ENCODE data around the gene PPM1H. TPM values are rescaled to one million over a fixed set of nuclear protein-coding genes. Genes with fewer than 3 reads are reported as not detected.
A peak's percentile ranks its signal among the peaks of the same experiment; 100 is the strongest.

Gene PPM1H
- total RNA-seq, 1 donor from 2014 or later, result 0.49 TPM

DNA sequence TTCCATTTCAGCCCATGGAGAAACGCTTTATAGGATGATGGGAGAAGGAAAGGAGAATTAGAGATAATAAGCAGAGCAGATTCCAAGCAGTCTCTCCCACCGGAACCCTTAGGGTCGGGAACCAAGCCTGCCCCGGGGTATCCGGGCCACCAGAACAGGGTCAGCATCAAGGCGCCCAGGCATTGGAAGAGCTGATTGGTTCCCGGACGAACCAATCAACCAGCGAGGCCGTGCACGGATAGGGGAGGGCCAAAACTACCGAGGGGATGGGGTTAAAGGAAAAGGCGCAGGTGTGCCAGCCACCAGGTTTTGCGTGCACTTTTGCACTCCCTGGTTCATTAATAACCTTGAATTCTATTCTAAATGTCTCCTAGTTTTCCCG lies 1.7 kb downstream of the PPM1H start:
- no peaks in the 10 kb centered on the region for H3K27me3 ChIP-seq
- peak overlapping the region; percentile 51 to 62 for H3K4me3 ChIP-seq
- no peaks in the 10 kb centered on the region for H3K9me3 ChIP-seq
- intact Hi-C loops (cut with DNase I), result no loop called here
- no peak overlapping the region for H3K27ac ChIP-seq
- H3K36me3 ChIP-seq, result no peaks in the 10 kb centered on the region
- TF ChIP-seq, protein P1, sequence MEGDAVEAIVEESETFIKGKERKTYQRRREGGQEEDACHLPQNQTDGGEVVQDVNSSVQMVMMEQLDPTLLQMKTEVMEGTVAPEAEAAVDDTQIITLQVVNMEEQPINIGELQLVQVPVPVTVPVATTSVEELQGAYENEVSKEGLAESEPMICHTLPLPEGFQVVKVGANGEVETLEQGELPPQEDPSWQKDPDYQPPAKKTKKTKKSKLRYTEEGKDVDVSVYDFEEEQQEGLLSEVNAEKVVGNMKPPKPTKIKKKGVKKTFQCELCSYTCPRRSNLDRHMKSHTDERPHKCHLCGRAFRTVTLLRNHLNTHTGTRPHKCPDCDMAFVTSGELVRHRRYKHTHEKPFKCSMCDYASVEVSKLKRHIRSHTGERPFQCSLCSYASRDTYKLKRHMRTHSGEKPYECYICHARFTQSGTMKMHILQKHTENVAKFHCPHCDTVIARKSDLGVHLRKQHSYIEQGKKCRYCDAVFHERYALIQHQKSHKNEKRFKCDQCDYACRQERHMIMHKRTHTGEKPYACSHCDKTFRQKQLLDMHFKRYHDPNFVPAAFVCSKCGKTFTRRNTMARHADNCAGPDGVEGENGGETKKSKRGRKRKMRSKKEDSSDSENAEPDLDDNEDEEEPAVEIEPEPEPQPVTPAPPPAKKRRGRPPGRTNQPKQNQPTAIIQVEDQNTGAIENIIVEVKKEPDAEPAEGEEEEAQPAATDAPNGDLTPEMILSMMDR (IDR thresholded peaks at IDR 0.05), result no peak
- TF ChIP-seq POLR2A (IDR thresholded peaks at IDR 0.05), result no peak
- no peak for TF ChIP-seq POLR2AphosphoS5 (IDR thresholded peaks at IDR 0.05; ENCODE audit: insufficient read depth in 1 of 2, low read depth in 1 of 2)
- H3K4me1 ChIP-seq, result peaks cover 17% of the 10 kb centered on the region
- no peak for DNase-seq (ENCODE audit: extremely low spot score in 2 of 2)

DNA sequence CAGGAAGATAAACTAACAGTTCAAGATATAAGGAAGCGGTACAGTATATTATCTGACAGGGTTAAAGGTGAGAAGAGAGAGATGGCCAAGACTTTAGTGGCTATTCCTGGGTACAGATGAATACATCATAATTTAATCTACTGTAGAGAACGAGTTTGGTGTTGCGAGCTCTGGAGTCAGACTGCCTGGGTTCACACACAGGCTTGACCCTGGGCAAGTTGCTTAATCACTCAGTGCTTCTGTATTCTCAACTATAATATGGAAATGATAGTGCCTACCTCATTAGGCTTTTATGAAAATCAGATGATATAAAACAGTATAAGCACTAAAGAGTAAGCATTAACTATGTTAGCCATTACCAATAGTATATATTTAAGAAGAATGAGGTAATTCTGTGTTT lies 3.5 kb downstream of the PPM1H start:
- Histone ChIP-seq H3K27ac (no peak overlapping the region), H3K27me3 (no peaks in the 10 kb centered on the region)
- intact Hi-C loops (cut with DNase I), result no loop called here

DNA sequence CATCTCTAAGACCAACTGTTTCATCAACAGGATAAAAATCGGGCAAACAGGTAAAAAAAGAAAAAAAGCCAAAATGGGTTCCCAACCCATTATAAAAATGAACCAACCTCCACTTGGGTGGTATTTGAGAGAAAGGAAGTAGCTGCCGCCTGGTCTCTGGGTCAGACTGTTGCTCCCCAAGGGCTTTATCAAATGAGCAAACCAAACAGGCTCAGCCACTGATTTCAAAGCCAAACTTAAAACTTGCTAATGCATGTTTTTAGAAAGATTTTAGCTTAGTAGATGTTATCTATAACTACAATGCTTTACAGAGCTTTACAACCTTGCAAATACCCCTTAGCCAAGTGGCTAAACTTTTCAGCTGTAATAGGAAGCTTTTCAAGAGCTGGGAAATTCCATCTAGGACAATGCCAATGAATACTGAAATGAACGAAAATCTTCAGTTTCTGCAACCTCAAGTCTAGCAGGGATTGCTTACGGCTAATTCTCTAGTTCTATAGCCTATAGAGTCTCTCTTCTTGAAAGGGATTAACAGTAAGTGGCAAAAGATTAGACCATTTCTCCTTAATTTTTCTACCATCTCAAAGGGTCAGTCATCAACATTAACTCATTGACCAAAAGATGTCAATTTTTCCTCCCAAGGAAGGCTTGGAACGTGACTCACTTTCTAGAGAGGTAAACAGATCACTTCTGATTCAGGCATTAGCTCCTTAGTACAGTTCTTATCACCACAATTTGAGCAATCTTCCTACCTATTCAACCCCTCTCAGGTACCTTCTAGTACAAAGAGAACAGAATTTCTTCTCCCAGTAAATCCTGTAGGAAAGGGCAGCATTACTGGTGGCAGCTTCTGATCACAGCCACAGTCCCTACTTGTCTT lies 4.2 kb downstream of the PPM1H start:
- intact Hi-C loops (cut with DNase I), result no loop called here
- no peaks in the 10 kb centered on the region for H3K27me3 ChIP-seq
- H3K4me3 ChIP-seq, result no peak overlapping the region
- H3K36me3 ChIP-seq, result no peaks in the 10 kb centered on the region
- no peak for DNase-seq (ENCODE audit: extremely low spot score in 2 of 2)
- H3K4me1 ChIP-seq, result peaks cover 17% of the 10 kb centered on the region
- H3K27ac ChIP-seq, result no peak overlapping the region
- TF ChIP-seq, protein P1 (IDR thresholded peaks at IDR 0.05), result no peak
- TF ChIP-seq POLR2A (IDR thresholded peaks at IDR 0.05), result no peak
- TF ChIP-seq POLR2AphosphoS5 (IDR thresholded peaks at IDR 0.05; ENCODE audit: insufficient read depth in 1 of 2, low read depth in 1 of 2), result no peak
- H3K9me3 ChIP-seq, result no peaks in the 10 kb centered on the region

More for the DNA sequence above, 3.5 kb downstream of the PPM1H start:
- Histone ChIP-seq H3K9me3 (no peaks in the 10 kb centered on the region), H3K36me3 (no peaks in the 10 kb centered on the region), H3K4me3 (no peak overlapping the region), H3K4me1 (peaks cover 17% of the 10 kb centered on the region)
- no peak for TF ChIP-seq POLR2AphosphoS5 (IDR thresholded peaks at IDR 0.05; ENCODE audit: insufficient read depth in 1 of 2, low read depth in 1 of 2)
- TF ChIP-seq POLR2A (IDR thresholded peaks at IDR 0.05), result no peak
- TF ChIP-seq, protein P1 (IDR thresholded peaks at IDR 0.05), result no peak
- no peak for DNase-seq (ENCODE audit: extremely low spot score in 2 of 2)

DNA sequence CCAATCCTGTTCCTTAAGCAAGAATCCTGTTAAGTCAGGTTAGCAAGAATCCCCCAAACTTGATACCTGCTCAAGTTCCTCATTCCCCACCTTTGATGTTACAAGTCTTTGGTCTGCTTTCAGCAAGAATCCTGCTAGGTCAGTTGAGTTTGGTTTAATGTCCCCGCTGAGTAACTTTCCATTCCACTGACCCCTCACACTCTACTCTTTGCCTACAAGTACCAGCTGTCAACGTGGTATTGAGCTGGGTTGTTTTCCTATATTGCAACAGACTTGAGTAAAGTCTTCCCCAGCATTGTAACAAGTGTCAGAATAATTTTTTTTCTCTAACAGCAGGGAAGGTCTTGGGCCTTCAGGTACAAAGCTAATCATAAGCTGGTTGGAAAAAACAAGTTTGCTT lies 6.3 kb downstream of the PPM1H start:
- Histone ChIP-seq H3K9me3 (no peaks in the 10 kb centered on the region), H3K4me3 (no peak overlapping the region), H3K36me3 (no peaks in the 10 kb centered on the region), H3K27ac (no peak overlapping the region), H3K4me1 (peaks cover 9% of the 10 kb centered on the region), H3K27me3 (no peaks in the 10 kb centered on the region)
- TF ChIP-seq POLR2AphosphoS5 (IDR thresholded peaks at IDR 0.05; ENCODE audit: insufficient read depth in 1 of 2, low read depth in 1 of 2), result no peak
- TF ChIP-seq POLR2A (IDR thresholded peaks at IDR 0.05), result no peak
- TF ChIP-seq, protein P1 (IDR thresholded peaks at IDR 0.05), result no peak
- no peak for DNase-seq (ENCODE audit: extremely low spot score in 2 of 2)
- intact Hi-C loops (cut with DNase I), result no loop called here

DNA sequence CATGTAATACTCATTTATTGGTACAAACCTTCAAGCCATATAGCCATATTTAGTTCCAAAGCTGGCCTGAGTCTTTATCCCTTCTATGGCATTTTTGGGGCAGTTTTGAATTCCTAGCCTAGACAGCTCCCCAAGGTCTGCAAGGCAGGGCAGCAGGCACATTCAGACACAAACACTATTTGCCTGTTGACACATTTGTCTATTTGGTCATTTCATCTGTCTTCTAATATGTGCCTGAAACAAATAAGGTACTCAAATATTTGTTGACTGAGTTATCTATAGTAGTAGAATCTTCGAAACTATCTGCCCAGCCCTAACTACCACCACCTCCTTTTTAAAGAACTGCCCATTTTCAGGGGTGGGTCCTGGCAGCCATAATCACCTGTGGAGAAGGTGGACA lies 9.3 kb downstream of the PPM1H start:
- TF ChIP-seq POLR2A (IDR thresholded peaks at IDR 0.05) (no peak), POLR2AphosphoS5 (IDR thresholded peaks at IDR 0.05; ENCODE audit: insufficient read depth in 1 of 2, low read depth in 1 of 2) (no peak)
- TF ChIP-seq, protein P1 (IDR thresholded peaks at IDR 0.05), result no peak
- no peaks in the 10 kb centered on the region for H3K27me3 ChIP-seq
- intact Hi-C loops (cut with DNase I), result no loop called here
- no peaks in the 10 kb centered on the region for H3K4me1 ChIP-seq
- H3K27ac ChIP-seq, result no peak overlapping the region
- H3K9me3 ChIP-seq, result no peaks in the 10 kb centered on the region
- H3K4me3 ChIP-seq, result no peak overlapping the region
- no peaks in the 10 kb centered on the region for H3K36me3 ChIP-seq
- DNase-seq (ENCODE audit: extremely low spot score in 2 of 2), result no peak

All from vagina (tissue), 2 donors.